Epithelial cell of proximal tubule (primary cell): Measurements from ENCODE around the gene SLC4A4. TPM values are rescaled to one million over a fixed set of nuclear protein-coding genes. Genes with fewer than 3 reads are reported as not detected.

ENCODE experiments used
- DNase-seq: peaks from one replicate; pipeline ENCODE4 v3.0.0-alpha.2; 2011; ENCODE audit warnings: low read depth
- H3K4me3 ChIP-seq: 2 replicates; pipeline ENCODE4 v1.5.1; 2011; ENCODE audit warnings: low read depth, mild to moderate bottlenecking, low read length
- CTCF ChIP-seq: conservative IDR thresholded peaks from 2 replicates; pipeline ENCODE4 v1.5.1; 2012; ENCODE audit warnings: low read depth, mild to moderate bottlenecking, low read length
- total RNA-seq: library from RNA; depleted of rRNA; stranded (reverse); fragments of >200 nt; gene quantifications from 2 replicates; pipeline ENCODE4 v1.2.3, GENCODE V29; 2015

SLC4A4 gene
- total RNA-seq, 1 donor from 2014 or later, result 5.6 TPM

GRCh38 chr4:71570492-71570891 is 231.7 kb downstream of the SLC4A4 start:
- DNase-seq, result no peak
- H3K4me3 ChIP-seq, result no peak overlapping the region
- no peak for TF ChIP-seq CTCF

GRCh38 chr4:71571346-71571745 is 232.5 kb downstream of the SLC4A4 start:
- no peak for TF ChIP-seq CTCF
- no peak overlapping the region for H3K4me3 ChIP-seq
- DNase-seq, result no peak

- no peak for TF ChIP-seq CTCF
- H3K4me3 ChIP-seq, result no peak overlapping the region
- no peak for DNase-seq
These were observed 245.2 kb downstream of the SLC4A4 start for GRCh38 chr4:71583971-71584370.

GRCh38 chr4:71584585-71584984 is 245.8 kb downstream of the SLC4A4 start:
- H3K4me3 ChIP-seq, result no peak overlapping the region
- TF ChIP-seq CTCF, result no peak
- no peak for DNase-seq

GRCh38 chr4:71586087-71586763 is 247.4 kb downstream of the SLC4A4 start:
- no peak for TF ChIP-seq CTCF
- DNase-seq, result no peak
- no peak overlapping the region for H3K4me3 ChIP-seq

- DNase-seq, result no peak
- TF ChIP-seq CTCF, result no peak
These were observed 249.2 kb downstream of the SLC4A4 start for GRCh38 chr4:71587995-71588394.

GRCh38 chr4:71592793-71593192 is 254.0 kb downstream of the SLC4A4 start:
- DNase-seq, result no peak
- no peak for TF ChIP-seq CTCF
- no peak overlapping the region for H3K4me3 ChIP-seq

More at GRCh38 chr4:71587995-71588394, 249.2 kb downstream of the SLC4A4 start:
- no peak overlapping the region for H3K4me3 ChIP-seq
